Measurements from ENCODE around the gene PTPRN2.
"Not testable (repeated sequence)": the region's sequence is repeated elsewhere in the genome, so short reads cannot be mapped to it uniquely, and the experiment has no call there.

Gene PTPRN2

GRCh38 chr7:157926521-157927150 is 661.0 kb downstream of the PTPRN2 start:
- no peak for DNase-seq (ENCODE audit: low spot score)

- no peak for DNase-seq (ENCODE audit: low spot score)
Measured at GRCh38 chr7:157926107-157926506, 661.5 kb downstream of the PTPRN2 start.

GRCh38 chr7:157925383-157925875 is 662.2 kb downstream of the PTPRN2 start:
- no peak for DNase-seq (ENCODE audit: low spot score)

- DNase-seq (ENCODE audit: low spot score), result no peak
Measured at GRCh38 chr7:157923903-157924630, 663.6 kb downstream of the PTPRN2 start.

GRCh38 chr7:157922576-157922975 is 665.0 kb downstream of the PTPRN2 start:
- DNase-seq (ENCODE audit: low spot score), result no peak

GRCh38 chr7:157918326-157919080 is 669.1 kb downstream of the PTPRN2 start:
- no peak for DNase-seq (ENCODE audit: low spot score)

- DNase-seq (ENCODE audit: low spot score), result no peak
Measured at GRCh38 chr7:157916946-157917640, 670.5 kb downstream of the PTPRN2 start.

- DNase-seq (ENCODE audit: low spot score), result no peak
Measured at GRCh38 chr7:157910446-157910845, 677.2 kb downstream of the PTPRN2 start.

GRCh38 chr7:157910045-157910444 is 677.6 kb downstream of the PTPRN2 start:
- not testable (repeated sequence) for DNase-seq (ENCODE audit: low spot score)

- no peak for DNase-seq (ENCODE audit: low spot score)
Measured at GRCh38 chr7:157909370-157909769, 678.3 kb downstream of the PTPRN2 start.

- no peak for DNase-seq (ENCODE audit: low spot score)
Measured at GRCh38 chr7:157908006-157908782, 679.4 kb downstream of the PTPRN2 start.

- no peak for DNase-seq (ENCODE audit: low spot score)
Measured at GRCh38 chr7:157907091-157907490, 680.5 kb downstream of the PTPRN2 start.

GRCh38 chr7:157906583-157906982 is 681.0 kb downstream of the PTPRN2 start:
- no peak for DNase-seq (ENCODE audit: low spot score)

GRCh38 chr7:157905651-157906461 is 681.8 kb downstream of the PTPRN2 start:
- DNase-seq (ENCODE audit: low spot score), result no peak

- DNase-seq (ENCODE audit: low spot score), result no peak
Measured at GRCh38 chr7:157904866-157905570, 682.6 kb downstream of the PTPRN2 start.

GRCh38 chr7:157904211-157904865 is 683.3 kb downstream of the PTPRN2 start:
- DNase-seq (ENCODE audit: low spot score), result no peak

GRCh38 chr7:157903710-157904109 is 683.9 kb downstream of the PTPRN2 start:
- no peak for DNase-seq (ENCODE audit: low spot score)

- no peak for DNase-seq (ENCODE audit: low spot score)
Measured at GRCh38 chr7:157903296-157903695, 684.3 kb downstream of the PTPRN2 start.
